HepG2 (cell line): ENCODE data around the gene CCR5AS.

ENCODE experiments used
- ATAC-seq: fragments of 200-7000 bp; cut with Tn5 transposase; 3 replicates; pipeline ENCODE4 v1.9.1; 2020; ENCODE audit warnings: mild to moderate bottlenecking, moderate library complexity
- BruUV-seq: library from RNA; stranded (reverse); fragments of 400-500 nt; replicated peaks from 2 replicates; lab custom pipeline; 2021; lab: Mats Ljungman, UMichigan
- CTCF ChIA-PET: fragments of 300-600 bp; formaldehyde crosslinking; extraction: SDS; loops from one replicate; lab custom pipeline; 2021; ENCODE audit warnings: low total read pairs, inconsistent platforms, low intra/inter-chr PET ratio; lab: Yijun Ruan, JAX
- POLR2A ChIA-PET: fragments of 350-600 bp; sonication (Branson Sonifier 250); formaldehyde crosslinking; loops from one replicate; lab custom pipeline; 2020; ENCODE audit warnings: antibody characterized with exemption, inconsistent platforms; lab: Yijun Ruan, JAX
- DNase-seq: peaks from one replicate; pipeline ENCODE4 v3.0.0-alpha.2; 2015; ENCODE audit warnings: low spot score
- FAIRE-seq: peaks from 3 replicates; lab custom pipeline; 2011; peaks lifted over from hg19 to GRCh38; lab: Jason Lieb, UNC
- H2AFZ ChIP-seq: one replicate; pipeline ENCODE4 v1.6.1; 2011; ENCODE audit warnings: low read length, inconsistent platforms
- H3K27ac ChIP-seq: fragments of 300-600 bp; 3 replicates; pipeline ENCODE4 v1.8.0; 2011; ENCODE audit warnings: mixed run types, mild to moderate bottlenecking, mixed read lengths, low read length, inconsistent platforms; ENCODE audit not compliant: insufficient read depth; ENCODE audit errors: extremely low read length
- H3K27me3 ChIP-seq, 2 experiments: fragments of 200-600 bp in 1 of 2; 2 replicates in 1 of 2; 3 replicates in 1 of 2; pipeline versions ENCODE4 v1.6.0 to v1.8.0; 2011; ENCODE audit warnings: low read length in 2 of 2, mild to moderate bottlenecking in 2 of 2, moderate library complexity in 2 of 2, inconsistent platforms in 1 of 2; ENCODE audit not compliant: insufficient read depth in 2 of 2, control insufficient read depth in 1 of 2
- H3K36me3 ChIP-seq, 2 experiments: fragments of 200-600 bp in 1 of 2; replicated peaks in 1 of 2; 2 replicates in 1 of 2; 3 replicates in 1 of 2; pipeline versions ENCODE4 v1.5.1 to v1.8.0; 2011; ENCODE audit warnings: low read length in 2 of 2, inconsistent platforms in 1 of 2; ENCODE audit not compliant: insufficient read depth in 2 of 2, control insufficient read depth in 1 of 2
- H3K4me1 ChIP-seq: 2 replicates; pipeline ENCODE4 v1.5.1; 2012; ENCODE audit warnings: low read length, inconsistent platforms; ENCODE audit not compliant: insufficient read depth
- H3K4me2 ChIP-seq: 2 replicates; pipeline ENCODE4 v1.6.0; 2011; ENCODE audit warnings: low read depth, low read length, inconsistent platforms
- H3K4me3 ChIP-seq, 3 experiments: fragments of 200-600 bp in 1 of 3; sonication (generic), shearing (Covaris generic) in 1 of 3; replicated peaks in 1 of 3; 2 replicates each; pipeline ENCODE4 v1.5.1; 2011 to 2016; ENCODE audit warnings: low read length in 3 of 3, inconsistent platforms in 2 of 3, low read depth in 2 of 3, mild to moderate bottlenecking in 2 of 3, control low read depth in 1 of 3, mixed read lengths in 1 of 3; ENCODE audit not compliant: insufficient read depth in 1 of 3
- H3K79me2 ChIP-seq: one replicate; pipeline ENCODE4 v1.6.1; 2011; ENCODE audit warnings: low read length, inconsistent platforms; ENCODE audit not compliant: insufficient read depth
- H3K9ac ChIP-seq: 2 replicates; pipeline ENCODE4 v1.6.0; 2011; ENCODE audit warnings: mild to moderate bottlenecking, low read depth, low read length, inconsistent platforms; ENCODE audit not compliant: insufficient read depth
- H3K9me3 ChIP-seq: 2 replicates; pipeline ENCODE4 v1.5.1; 2012; ENCODE audit warnings: mild to moderate bottlenecking, low read length
- H4K20me1 ChIP-seq: 2 replicates; pipeline ENCODE4 v1.6.0; 2011; ENCODE audit warnings: inconsistent platforms, mild to moderate bottlenecking, low read length, moderate library complexity; ENCODE audit not compliant: insufficient read depth
- ARNT2 ChIP-seq: sonication (generic); formaldehyde crosslinking; IDR thresholded peaks from 2 replicates; pipeline ENCODE4 v1.8.0; 2022; ENCODE audit warnings: mild to moderate bottlenecking, low read depth, missing genetic modification reagents, moderate library complexity
- HMG20B ChIP-seq: conservative IDR thresholded peaks from 2 replicates; pipeline ENCODE4 v1.6.1; 2016; ENCODE audit warnings: missing genetic modification reagents, missing compliant biosample characterization
- MTF1 ChIP-seq: sonication (generic); formaldehyde crosslinking; IDR thresholded peaks from 2 replicates; pipeline ENCODE4 v1.5.0; 2020; ENCODE audit warnings: missing genetic modification reagents
- SETDB1 ChIP-seq: sonication (generic); formaldehyde crosslinking; IDR thresholded peaks from 2 replicates; pipeline ENCODE4 v1.5.1; 2020; ENCODE audit warnings: missing genetic modification reagents, mild to moderate bottlenecking, borderline replicate concordance
- XRCC5 ChIP-seq: fragments of 200-400 bp; formaldehyde crosslinking; optimal IDR thresholded peaks from 2 replicates; pipeline ENCODE3; 2017; ENCODE audit warnings: mild to moderate bottlenecking, low read length
- ZFP82 ChIP-seq: sonication (generic); formaldehyde crosslinking; IDR thresholded peaks from 2 replicates; pipeline ENCODE4 v1.5.1; 2020; ENCODE audit warnings: mild to moderate bottlenecking, missing genetic modification reagents, borderline replicate concordance
- ZNF354B ChIP-seq: sonication (generic); formaldehyde crosslinking; IDR thresholded peaks from 2 replicates; pipeline ENCODE4 v1.8.0; 2022; ENCODE audit warnings: mild to moderate bottlenecking, missing genetic modification reagents
- ZSCAN30 ChIP-seq: sonication (generic); formaldehyde crosslinking; IDR thresholded peaks from 2 replicates; pipeline ENCODE4 v1.5.0; 2020; ENCODE audit warnings: mild to moderate bottlenecking, missing genetic modification reagents
- WGBS: methylation state at CpG from one replicate; pipeline ENCODE4 v1.1.6; 2017; ENCODE audit warnings: low lambda C conversion rate; 5-methylcytosine and 5-hydroxymethylcytosine counted together
- in situ Hi-C: cut with HindIII; loops from 2 replicates; pipeline ENCODE4 v1.10.0; 2017; ENCODE audit warnings: low pct_unique_long_range_greater_than_20kb; ENCODE audit not compliant: extremely low pct_ligation_motif_present
- intact Hi-C: fragments of 100-400 bp; cut with micrococcal nuclease; formaldehyde crosslinking; loops from one replicate; pipeline ENCODE4 v1.10.0; 2022; ENCODE audit not compliant: unreplicated experiment
- TF ChIP-seq, protein P1 (sequence below): sonication (generic); formaldehyde crosslinking; IDR thresholded peaks from 2 replicates; pipeline ENCODE4 v1.9.0; 2022; ENCODE audit warnings: missing genetic modification reagents, mild to moderate bottlenecking, borderline replicate concordance
- TF ChIP-seq, protein P2 (sequence below): sonication (generic); formaldehyde crosslinking; IDR thresholded peaks from 2 replicates; pipeline ENCODE4 v1.4.0; 2020; ENCODE audit warnings: low read depth, missing genetic modification reagents

The CCR5AS gene

DNA sequence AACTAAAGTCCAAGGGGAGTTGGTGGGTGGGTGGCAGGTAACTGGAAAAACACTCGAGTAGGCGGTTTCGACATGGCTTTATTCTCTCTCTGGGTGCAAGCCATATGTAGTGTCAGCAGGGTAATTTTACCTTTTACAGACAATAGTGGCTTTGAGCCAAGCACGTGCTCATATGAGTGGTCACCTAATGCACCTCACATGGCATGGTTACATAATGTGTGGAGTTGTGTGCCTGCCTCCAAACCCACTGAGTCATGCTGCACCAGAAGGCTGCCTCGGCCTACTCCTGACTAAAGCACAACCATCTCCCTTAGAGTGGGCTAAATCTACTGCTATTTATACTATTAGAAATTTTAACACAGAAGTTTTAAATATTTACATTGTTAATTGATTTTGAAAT lies 16.7 kb upstream of the CCR5AS start (continued):
- TF ChIP-seq ZSCAN30 (CRISPR knock-in tag) (no peak), ZFP82 (CRISPR knock-in tag) (no peak), ARNT2 (CRISPR knock-in tag) (no peak), HMG20B (CRISPR knock-in tag) (no peak)
- TF ChIP-seq, protein P1, sequence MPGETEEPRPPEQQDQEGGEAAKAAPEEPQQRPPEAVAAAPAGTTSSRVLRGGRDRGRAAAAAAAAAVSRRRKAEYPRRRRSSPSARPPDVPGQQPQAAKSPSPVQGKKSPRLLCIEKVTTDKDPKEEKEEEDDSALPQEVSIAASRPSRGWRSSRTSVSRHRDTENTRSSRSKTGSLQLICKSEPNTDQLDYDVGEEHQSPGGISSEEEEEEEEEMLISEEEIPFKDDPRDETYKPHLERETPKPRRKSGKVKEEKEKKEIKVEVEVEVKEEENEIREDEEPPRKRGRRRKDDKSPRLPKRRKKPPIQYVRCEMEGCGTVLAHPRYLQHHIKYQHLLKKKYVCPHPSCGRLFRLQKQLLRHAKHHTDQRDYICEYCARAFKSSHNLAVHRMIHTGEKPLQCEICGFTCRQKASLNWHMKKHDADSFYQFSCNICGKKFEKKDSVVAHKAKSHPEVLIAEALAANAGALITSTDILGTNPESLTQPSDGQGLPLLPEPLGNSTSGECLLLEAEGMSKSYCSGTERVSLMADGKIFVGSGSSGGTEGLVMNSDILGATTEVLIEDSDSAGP (CRISPR knock-in tag), result no peak
- TF ChIP-seq, all 625 proteins: peak for 0

DNA sequence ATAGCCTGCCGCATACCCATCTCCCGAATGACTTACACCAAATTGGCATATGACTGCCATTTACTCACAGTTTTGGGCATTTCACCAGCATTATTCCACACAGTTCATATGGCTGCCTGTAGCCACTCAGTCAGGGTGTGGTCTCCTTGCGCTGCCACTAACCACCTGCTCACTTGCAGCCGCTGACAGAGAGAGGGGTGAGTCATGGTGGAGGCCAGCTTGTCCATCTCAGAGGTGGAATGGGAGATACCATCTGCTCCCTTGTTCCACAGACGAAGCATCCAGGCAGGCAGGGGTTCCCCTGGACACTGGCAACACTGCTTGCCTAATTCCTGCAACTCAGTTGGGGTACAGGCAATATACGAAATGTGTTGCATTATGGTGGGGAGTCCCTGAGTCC lies 15.8 kb upstream of the CCR5AS start:
- H3K27me3 ChIP-seq, result no peaks in the 10 kb centered on the region; a peak in 1 of 5 replicates
- H3K27ac ChIP-seq, result no peak overlapping the region
- no peak for ATAC-seq
- H3K36me3 ChIP-seq, result no peaks in the 10 kb centered on the region
- no peak overlapping the region for H3K9ac ChIP-seq
- 51% methylated on average over 4 of the region's 6 CpGs for WGBS
- H3K4me2 ChIP-seq, result no peak overlapping the region
- H3K4me3 ChIP-seq, result no peak overlapping the region
- intact Hi-C loops (no loop called here), in situ Hi-C loops (no loop called here)
- BruUV-seq, result no TSS peak
- ChIA-PET POLR2A (no interaction called here), CTCF (no interaction called here)
- FAIRE-seq, result no peak
- H3K4me1 ChIP-seq, result no peaks in the 10 kb centered on the region; the same call in 1 of the 2 replicates
- no peak overlapping the region for H2AFZ ChIP-seq
- no peak for DNase-seq
- no peaks in the 10 kb centered on the region for H4K20me1 ChIP-seq
- no peaks in the 10 kb centered on the region for H3K79me2 ChIP-seq
- H3K9me3 ChIP-seq, result no peaks in the 10 kb centered on the region
- TF ChIP-seq, protein P2, sequence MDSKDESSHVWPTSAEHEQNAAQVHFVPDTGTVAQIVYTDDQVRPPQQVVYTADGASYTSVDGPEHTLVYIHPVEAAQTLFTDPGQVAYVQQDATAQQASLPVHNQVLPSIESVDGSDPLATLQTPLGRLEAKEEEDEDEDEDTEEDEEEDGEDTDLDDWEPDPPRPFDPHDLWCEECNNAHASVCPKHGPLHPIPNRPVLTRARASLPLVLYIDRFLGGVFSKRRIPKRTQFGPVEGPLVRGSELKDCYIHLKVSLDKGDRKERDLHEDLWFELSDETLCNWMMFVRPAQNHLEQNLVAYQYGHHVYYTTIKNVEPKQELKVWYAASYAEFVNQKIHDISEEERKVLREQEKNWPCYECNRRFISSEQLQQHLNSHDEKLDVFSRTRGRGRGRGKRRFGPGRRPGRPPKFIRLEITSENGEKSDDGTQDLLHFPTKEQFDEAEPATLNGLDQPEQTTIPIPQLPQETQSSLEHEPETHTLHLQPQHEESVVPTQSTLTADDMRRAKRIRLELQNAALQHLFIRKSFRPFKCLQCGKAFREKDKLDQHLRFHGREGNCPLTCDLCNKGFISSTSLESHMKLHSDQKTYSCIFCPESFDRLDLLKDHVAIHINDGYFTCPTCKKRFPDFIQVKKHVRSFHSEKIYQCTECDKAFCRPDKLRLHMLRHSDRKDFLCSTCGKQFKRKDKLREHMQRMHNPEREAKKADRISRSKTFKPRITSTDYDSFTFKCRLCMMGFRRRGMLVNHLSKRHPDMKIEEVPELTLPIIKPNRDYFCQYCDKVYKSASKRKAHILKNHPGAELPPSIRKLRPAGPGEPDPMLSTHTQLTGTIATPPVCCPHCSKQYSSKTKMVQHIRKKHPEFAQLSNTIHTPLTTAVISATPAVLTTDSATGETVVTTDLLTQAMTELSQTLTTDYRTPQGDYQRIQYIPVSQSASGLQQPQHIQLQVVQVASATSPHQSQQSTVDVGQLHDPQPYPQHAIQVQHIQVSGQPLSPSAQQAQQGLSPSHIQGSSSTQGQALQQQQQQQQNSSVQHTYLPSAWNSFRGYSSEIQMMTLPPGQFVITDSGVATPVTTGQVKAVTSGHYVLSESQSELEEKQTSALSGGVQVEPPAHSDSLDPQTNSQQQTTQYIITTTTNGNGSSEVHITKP (CRISPR knock-in tag), result 0 out of 2 replicates have a peak, but pooled peaks have one; percentile 52
- TF ChIP-seq XRCC5, result no peak
- no peak for TF ChIP-seq MTF1 (CRISPR knock-in tag)
- no peak for TF ChIP-seq ZNF354B (CRISPR knock-in tag)
- TF ChIP-seq SETDB1 (CRISPR knock-in tag), result no peak
